ENCODE data around the gene ATG16L2. TPM values are rescaled to one million over a fixed set of nuclear protein-coding genes. Genes with fewer than 3 reads are reported as not detected.

The ATG16L2 gene
- total and polyA plus RNA-seq, 4 donors = 42.6 to 86.0 (median 61.4) TPM

DNA sequence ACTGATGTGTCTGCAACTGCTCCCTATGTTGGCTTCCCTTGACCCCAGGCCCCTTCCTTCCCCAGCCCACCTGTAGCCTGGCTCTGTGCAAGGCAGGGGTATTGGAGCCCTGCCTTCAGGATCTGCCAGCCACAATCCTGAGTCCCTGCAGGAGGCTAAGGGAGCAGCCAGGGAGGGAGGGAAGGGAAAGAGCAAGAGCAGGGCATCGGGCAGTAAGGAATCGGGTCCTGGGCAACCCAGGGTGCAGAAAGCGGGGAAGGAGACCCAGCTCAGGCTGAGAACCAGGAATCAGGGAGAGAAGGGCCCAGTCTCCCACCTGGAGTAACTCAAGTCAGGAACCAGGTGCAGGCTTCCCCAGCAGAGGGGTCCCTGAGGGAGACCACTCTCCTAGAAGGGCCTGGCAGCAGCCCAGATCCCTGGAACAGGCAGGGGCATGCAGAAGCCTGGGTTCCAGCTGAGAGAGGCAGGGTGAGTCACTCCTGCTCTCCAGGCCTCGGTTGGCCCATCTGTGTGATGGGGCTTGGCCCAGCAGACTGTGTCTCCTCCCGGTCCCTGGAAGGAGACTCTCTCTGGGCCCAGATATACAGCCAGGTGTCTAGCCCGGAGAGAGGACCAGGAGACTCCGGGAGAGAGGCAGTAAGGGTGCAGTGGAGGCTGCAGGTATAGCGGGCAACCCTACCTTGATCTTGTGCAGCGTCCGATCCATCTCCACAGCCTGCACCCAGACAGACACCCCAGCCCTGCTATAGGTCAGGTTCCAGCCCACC is 33.7 kb upstream of the ATG16L2 start:
- ATAC-seq (ENCODE audit: insufficient read depth, low FRiP score) (no peak), DNase-seq (no peak)
- Histone ChIP-seq H3K4me3 (peak overlapping the region; percentile 48), H3K4me1 (ENCODE audit: control insufficient read depth in 5 of 5, insufficient read depth in 5 of 5, low read length in 5 of 5) (peaks cover 0 to 28% (median 19%) of the 10 kb centered on the region in 5 donors), H3K27ac (ENCODE audit: low read depth in 1 of 2, low read length in 1 of 2) (peak overlapping the region in 1 of 2 donors; percentile 79), H3K9ac (ENCODE audit: insufficient read depth in 1 of 2, low read length in 2 of 2) (peak overlapping the region in 1 of 2 donors; percentile 68), H3K27me3 (ENCODE audit: control insufficient read depth in 3 of 3, insufficient read depth in 3 of 3, low read length in 2 of 3) (no peaks in the 10 kb centered on the region), H3K36me3 (ENCODE audit: control insufficient read depth in 4 of 4, insufficient read depth in 4 of 4, low read length in 4 of 4) (peaks cover 0 to 4% (median 0%) of the 10 kb centered on the region in 4 donors), H3K9me3 (ENCODE audit: control insufficient read depth in 4 of 4, insufficient read depth in 3 of 4, low read length in 3 of 4) (no peaks in the 10 kb centered on the region)
- WGBS, 2 donors = 74 to 87% methylated on average over 10 of the region's 10 CpGs
- TF ChIP-seq, protein P1, sequence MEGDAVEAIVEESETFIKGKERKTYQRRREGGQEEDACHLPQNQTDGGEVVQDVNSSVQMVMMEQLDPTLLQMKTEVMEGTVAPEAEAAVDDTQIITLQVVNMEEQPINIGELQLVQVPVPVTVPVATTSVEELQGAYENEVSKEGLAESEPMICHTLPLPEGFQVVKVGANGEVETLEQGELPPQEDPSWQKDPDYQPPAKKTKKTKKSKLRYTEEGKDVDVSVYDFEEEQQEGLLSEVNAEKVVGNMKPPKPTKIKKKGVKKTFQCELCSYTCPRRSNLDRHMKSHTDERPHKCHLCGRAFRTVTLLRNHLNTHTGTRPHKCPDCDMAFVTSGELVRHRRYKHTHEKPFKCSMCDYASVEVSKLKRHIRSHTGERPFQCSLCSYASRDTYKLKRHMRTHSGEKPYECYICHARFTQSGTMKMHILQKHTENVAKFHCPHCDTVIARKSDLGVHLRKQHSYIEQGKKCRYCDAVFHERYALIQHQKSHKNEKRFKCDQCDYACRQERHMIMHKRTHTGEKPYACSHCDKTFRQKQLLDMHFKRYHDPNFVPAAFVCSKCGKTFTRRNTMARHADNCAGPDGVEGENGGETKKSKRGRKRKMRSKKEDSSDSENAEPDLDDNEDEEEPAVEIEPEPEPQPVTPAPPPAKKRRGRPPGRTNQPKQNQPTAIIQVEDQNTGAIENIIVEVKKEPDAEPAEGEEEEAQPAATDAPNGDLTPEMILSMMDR (IDR thresholded peaks at IDR 0.05; ENCODE audit: control extremely low read depth, extremely low read depth) = no peak

DNA sequence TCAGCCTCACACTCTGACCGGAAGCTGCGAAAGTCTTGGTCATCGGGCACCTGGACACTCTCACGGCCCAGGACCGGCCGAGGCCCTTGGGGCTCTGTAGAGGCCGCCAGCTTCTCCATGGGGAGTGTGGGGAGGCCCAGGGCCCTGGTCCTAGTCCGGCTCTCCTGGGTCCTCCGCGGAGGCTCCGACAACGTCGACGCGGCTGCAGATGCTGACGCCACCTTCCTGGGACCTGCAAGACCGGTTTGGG is 33.2 kb upstream of the ATG16L2 start:
- ATAC-seq (ENCODE audit: insufficient read depth, low FRiP score) (no peak), DNase-seq (peak in 2 of 3 donors; percentile 52 to 60)
- WGBS, 2 donors = 29% methylated on average over 17 of the region's 17 CpGs
- Histone ChIP-seq H3K4me1 (ENCODE audit: control insufficient read depth in 5 of 5, insufficient read depth in 5 of 5, low read length in 5 of 5) (peaks cover 0 to 27% (median 19%) of the 10 kb centered on the region in 5 donors), H3K9me3 (ENCODE audit: control insufficient read depth in 4 of 4, insufficient read depth in 3 of 4, low read length in 3 of 4) (no peaks in the 10 kb centered on the region), H3K4me3 (peak overlapping the region; percentile 48), H3K27ac (ENCODE audit: low read depth in 1 of 2, low read length in 1 of 2) (peak overlapping the region in 1 of 2 donors; percentile 79), H3K36me3 (ENCODE audit: control insufficient read depth in 4 of 4, insufficient read depth in 4 of 4, low read length in 4 of 4) (peaks cover 0 to 4% (median 0%) of the 10 kb centered on the region in 4 donors), H3K9ac (ENCODE audit: insufficient read depth in 1 of 2, low read length in 2 of 2) (peak overlapping the region in 1 of 2 donors; percentile 68), H3K27me3 (ENCODE audit: control insufficient read depth in 3 of 3, insufficient read depth in 3 of 3, low read length in 2 of 3) (no peaks in the 10 kb centered on the region)
- TF ChIP-seq, protein P1 (IDR thresholded peaks at IDR 0.05; ENCODE audit: control extremely low read depth, extremely low read depth) = no peak

DNA sequence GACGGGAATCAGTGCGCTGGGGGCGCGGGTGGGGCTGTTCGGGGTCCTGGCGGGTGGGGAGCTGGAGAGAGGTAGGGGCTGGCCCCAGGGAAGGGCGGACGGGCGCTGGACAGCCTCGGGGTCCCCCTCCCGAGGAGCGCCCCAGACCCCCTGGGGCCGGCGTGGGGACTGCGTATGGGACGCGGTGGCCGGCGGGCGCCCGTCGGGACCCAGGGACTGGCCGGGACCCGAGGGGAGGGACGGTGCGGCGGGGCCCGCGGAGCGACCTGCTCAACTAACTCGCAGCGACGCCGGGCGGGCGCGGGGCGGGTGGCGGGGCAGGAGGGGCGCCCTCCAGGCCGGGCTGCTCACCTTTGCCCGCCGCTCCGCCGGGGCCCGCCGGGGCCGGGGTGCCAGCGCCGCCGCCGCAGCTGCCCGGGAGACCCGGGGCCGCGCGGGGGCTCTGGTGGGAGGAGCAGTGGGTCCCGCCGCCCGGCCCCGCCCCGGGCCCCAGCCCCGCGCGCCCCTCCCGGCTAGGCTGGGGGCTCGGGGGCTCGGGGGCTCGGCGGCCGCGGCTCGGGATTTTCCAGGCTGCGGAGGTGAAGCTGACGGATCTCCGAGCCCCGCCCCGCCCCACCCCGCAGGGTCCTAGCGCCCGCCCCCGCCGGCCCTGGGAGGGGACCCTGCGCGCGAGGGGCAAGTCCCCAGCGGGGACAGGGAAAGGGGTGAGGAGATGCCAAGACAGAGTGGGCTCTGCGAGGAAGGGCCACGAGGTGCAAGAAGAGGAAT is 32.7 kb upstream of the ATG16L2 start:
- Histone ChIP-seq H3K9ac (ENCODE audit: insufficient read depth in 1 of 2, low read length in 2 of 2) (peak overlapping the region in 1 of 2 donors; percentile 68), H3K9me3 (ENCODE audit: control insufficient read depth in 4 of 4, insufficient read depth in 3 of 4, low read length in 3 of 4) (no peaks in the 10 kb centered on the region), H3K4me1 (ENCODE audit: control insufficient read depth in 5 of 5, insufficient read depth in 5 of 5, low read length in 5 of 5) (peaks cover 0 to 31% (median 19%) of the 10 kb centered on the region in 5 donors), H3K27ac (ENCODE audit: low read depth in 1 of 2, low read length in 1 of 2) (peak overlapping the region in 1 of 2 donors; percentile 34), H3K4me3 (peak overlapping the region; percentile 48), H3K36me3 (ENCODE audit: control insufficient read depth in 4 of 4, insufficient read depth in 4 of 4, low read length in 4 of 4) (peaks cover 0 to 4% (median 0%) of the 10 kb centered on the region in 4 donors), H3K27me3 (ENCODE audit: control insufficient read depth in 3 of 3, insufficient read depth in 3 of 3, low read length in 2 of 3) (no peaks in the 10 kb centered on the region)
- ATAC-seq (ENCODE audit: insufficient read depth, low FRiP score) (peak; percentile 5), DNase-seq (peak in 2 of 3 donors; percentile 38 to 67)
- TF ChIP-seq, protein P1 (IDR thresholded peaks at IDR 0.05; ENCODE audit: control extremely low read depth, extremely low read depth) = no peak
- whole genome bisulfite sequencing, 2 donors = 1 to 2% methylated on average over 41 to 89 of the region's 89 CpGs

All from lung (tissue), 12 donors.